ENCODE results near the gene SYPL1. TPM values are rescaled to one million over a fixed set of nuclear protein-coding genes. Genes with fewer than 3 reads are reported as not detected.

Gene SYPL1
- total RNA-seq, 1 donor: 36.9 TPM

GRCh38 chr7:106045139-106045538, 67.0 kb downstream of the SYPL1 start:
- H3K4me1 ChIP-seq (ENCODE audit: insufficient read depth, low read length): peaks cover 24% of the 10 kb centered on the region
- no peak overlapping the region for H3K27ac ChIP-seq (ENCODE audit: low read depth, low read length)
- no peak for DNase-seq (ENCODE audit: insufficient read length, low spot score, missing footprints)
- no peak overlapping the region for H3K4me3 ChIP-seq (ENCODE audit: insufficient read depth, low read length)
- H2AFZ ChIP-seq (ENCODE audit: low read length): no peak overlapping the region
- peaks cover 39% of the 10 kb centered on the region for H3K27me3 ChIP-seq (ENCODE audit: insufficient read depth, low read length)
- no peaks in the 10 kb centered on the region for H3K36me3 ChIP-seq (ENCODE audit: insufficient read depth, low read length)
- H4K20me1 ChIP-seq (ENCODE audit: insufficient read depth, low read length): no peaks in the 10 kb centered on the region
- no peaks in the 10 kb centered on the region for H3K79me2 ChIP-seq (ENCODE audit: insufficient read depth, low read length)
- TF ChIP-seq CTCF (IDR thresholded peaks at IDR 0.05; ENCODE audit: extremely low read depth, low read depth, low read length): no peak
- H3K4me2 ChIP-seq (ENCODE audit: insufficient read depth, low read length): peak overlapping the region; percentile 8
- no peaks in the 10 kb centered on the region for H3K9me3 ChIP-seq (ENCODE audit: low read depth, low read length)

- Histone ChIP-seq H3K4me3 (ENCODE audit: insufficient read depth, low read length) (no peak overlapping the region), H2AFZ (ENCODE audit: low read length) (no peak overlapping the region), H4K20me1 (ENCODE audit: insufficient read depth, low read length) (no peaks in the 10 kb centered on the region), H3K9me3 (ENCODE audit: low read depth, low read length) (no peaks in the 10 kb centered on the region), H3K79me2 (ENCODE audit: insufficient read depth, low read length) (no peaks in the 10 kb centered on the region), H3K4me1 (ENCODE audit: insufficient read depth, low read length) (peaks cover 35% of the 10 kb centered on the region), H3K4me2 (ENCODE audit: insufficient read depth, low read length) (peak overlapping the region; percentile 47), H3K27me3 (ENCODE audit: insufficient read depth, low read length) (peaks cover 27% of the 10 kb centered on the region), H3K36me3 (ENCODE audit: insufficient read depth, low read length) (no peaks in the 10 kb centered on the region), H3K27ac (ENCODE audit: low read depth, low read length) (no peak overlapping the region)
- no peak for TF ChIP-seq CTCF (IDR thresholded peaks at IDR 0.05; ENCODE audit: extremely low read depth, low read depth, low read length)
- DNase-seq (ENCODE audit: insufficient read length, low spot score, missing footprints): no peak
Observed at GRCh38 chr7:106042196-106042611, 69.9 kb downstream of the SYPL1 start.

GRCh38 chr7:106041140-106041717, 70.9 kb downstream of the SYPL1 start:
- Histone ChIP-seq H2AFZ (ENCODE audit: low read length) (no peak overlapping the region), H3K4me1 (ENCODE audit: insufficient read depth, low read length) (peaks cover 35% of the 10 kb centered on the region), H4K20me1 (ENCODE audit: insufficient read depth, low read length) (no peaks in the 10 kb centered on the region), H3K9me3 (ENCODE audit: low read depth, low read length) (no peaks in the 10 kb centered on the region), H3K36me3 (ENCODE audit: insufficient read depth, low read length) (no peaks in the 10 kb centered on the region), H3K27ac (ENCODE audit: low read depth, low read length) (no peak overlapping the region), H3K4me2 (ENCODE audit: insufficient read depth, low read length) (peak overlapping the region; percentile 14), H3K4me3 (ENCODE audit: insufficient read depth, low read length) (no peak overlapping the region), H3K79me2 (ENCODE audit: insufficient read depth, low read length) (no peaks in the 10 kb centered on the region), H3K27me3 (ENCODE audit: insufficient read depth, low read length) (peaks cover 19% of the 10 kb centered on the region)
- TF ChIP-seq CTCF (IDR thresholded peaks at IDR 0.05; ENCODE audit: extremely low read depth, low read depth, low read length): peak; percentile 70
- no peak for DNase-seq (ENCODE audit: insufficient read length, low spot score, missing footprints)

Other genes with a start within 250 kb of the SYPL1 start
- gene ATXN7L1, start 235.7 kb downstream of the SYPL1 start, total RNA-seq: 8.8 and 9.0 TPM in 2 replicates
- 6.5 and 8.3 TPM in 2 replicates for gene CDHR3, start 149.0 kb downstream of the SYPL1 start, total RNA-seq
- gene NAMPT, start 172.7 kb upstream of the SYPL1 start, total RNA-seq: 51.9 and 55.0 TPM in 2 replicates